Prostate gland (tissue), 2 donors: ENCODE data around the gene PSMA7.

ENCODE experiments used
- POLR2A ChIP-seq: fragments of 450-650 bp; IDR thresholded peaks from one replicate; pipeline ENCODE4 v1.6.1; 2016; ENCODE audit warnings: antibody characterized with exemption, mild to moderate bottlenecking
- POLR2AphosphoS5 ChIP-seq: sonication (generic); formaldehyde crosslinking; IDR thresholded peaks from one replicate; pipeline ENCODE4 v1.6.1; 2017; ENCODE audit warnings: antibody characterized with exemption
- TF ChIP-seq, protein P1 (sequence below), 4 experiments: fragments of 200-600 bp in 2 of 4; fragments of 450-650 bp in 2 of 4; sonication (generic) in 2 of 4; IDR thresholded peaks; 1 replicate in 3 of 4; 2 replicates in 1 of 4; pipeline ENCODE4 v1.5.1; 2016 to 2019; ENCODE audit warnings: antibody characterized with exemption in 4 of 4, mild to moderate bottlenecking in 2 of 4, moderate library complexity in 2 of 4

DNA sequence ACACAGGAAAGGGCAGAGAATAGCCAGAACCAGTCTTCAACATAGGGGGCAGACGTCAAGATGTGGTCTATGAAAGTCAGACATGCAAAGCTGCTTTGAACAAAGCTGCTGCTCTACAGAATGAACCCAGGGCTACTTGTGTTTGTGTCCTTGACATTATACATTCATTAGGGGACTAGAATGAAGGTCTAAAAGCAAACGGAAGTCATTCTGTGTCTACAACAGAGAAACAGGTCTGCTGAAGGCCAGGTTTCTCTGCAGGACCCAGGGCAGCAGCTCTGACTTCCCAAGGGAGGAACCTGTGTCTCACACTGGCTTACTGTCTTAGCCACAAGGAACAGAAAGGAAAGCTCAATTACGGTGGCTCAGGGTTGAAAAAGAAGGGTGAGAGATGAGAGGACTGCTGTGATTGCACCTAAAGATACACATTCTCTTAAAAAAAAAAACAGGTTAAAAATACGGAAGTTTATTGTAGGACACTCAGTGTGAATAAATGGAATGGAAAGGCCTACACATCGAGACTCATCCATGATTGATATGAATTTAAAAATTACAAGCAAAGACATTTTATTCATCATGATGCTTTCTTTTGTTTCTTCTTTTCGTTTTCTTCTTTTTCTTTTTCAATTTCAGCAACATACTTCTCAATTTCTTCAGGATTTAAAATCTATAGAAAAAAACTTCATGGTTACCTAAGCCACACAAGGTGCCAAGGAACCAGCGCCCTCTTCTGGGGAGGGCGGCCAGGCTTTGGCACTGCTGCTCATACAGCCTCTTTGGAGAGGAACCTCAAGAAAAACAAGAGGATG is 6.7 kb downstream of the PSMA7 start:
- TF ChIP-seq, protein P1, sequence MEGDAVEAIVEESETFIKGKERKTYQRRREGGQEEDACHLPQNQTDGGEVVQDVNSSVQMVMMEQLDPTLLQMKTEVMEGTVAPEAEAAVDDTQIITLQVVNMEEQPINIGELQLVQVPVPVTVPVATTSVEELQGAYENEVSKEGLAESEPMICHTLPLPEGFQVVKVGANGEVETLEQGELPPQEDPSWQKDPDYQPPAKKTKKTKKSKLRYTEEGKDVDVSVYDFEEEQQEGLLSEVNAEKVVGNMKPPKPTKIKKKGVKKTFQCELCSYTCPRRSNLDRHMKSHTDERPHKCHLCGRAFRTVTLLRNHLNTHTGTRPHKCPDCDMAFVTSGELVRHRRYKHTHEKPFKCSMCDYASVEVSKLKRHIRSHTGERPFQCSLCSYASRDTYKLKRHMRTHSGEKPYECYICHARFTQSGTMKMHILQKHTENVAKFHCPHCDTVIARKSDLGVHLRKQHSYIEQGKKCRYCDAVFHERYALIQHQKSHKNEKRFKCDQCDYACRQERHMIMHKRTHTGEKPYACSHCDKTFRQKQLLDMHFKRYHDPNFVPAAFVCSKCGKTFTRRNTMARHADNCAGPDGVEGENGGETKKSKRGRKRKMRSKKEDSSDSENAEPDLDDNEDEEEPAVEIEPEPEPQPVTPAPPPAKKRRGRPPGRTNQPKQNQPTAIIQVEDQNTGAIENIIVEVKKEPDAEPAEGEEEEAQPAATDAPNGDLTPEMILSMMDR (IDR thresholded peaks at IDR 0.05), result peak; percentile 28 to 78 (median 72)
- TF ChIP-seq POLR2A (no peak), POLR2AphosphoS5 (peak; percentile 66)
